Effector memory CD4-positive, alpha-beta T cell (primary cell): ENCODE data around the gene CXCL1.

Experiments
- DNase-seq, 3 donors: peaks; one replicate each; pipeline ENCODE4 v3.0.0-alpha.2; 2020
- H3K27ac ChIP-seq: 2 replicates; pipeline ENCODE4 v1.7.0; 2013; ENCODE audit warnings: mild to moderate bottlenecking, low read length, moderate library complexity; ENCODE audit not compliant: insufficient read depth, poor library complexity, severe bottlenecking
- H3K27me3 ChIP-seq: replicated peaks from 2 replicates; pipeline ENCODE4 v1.7.0; 2013; ENCODE audit warnings: mild to moderate bottlenecking, low read length; ENCODE audit not compliant: insufficient read depth, control insufficient read depth, poor library complexity, severe bottlenecking
- H3K36me3 ChIP-seq: 2 replicates; pipeline ENCODE4 v1.7.0; 2013; ENCODE audit warnings: mild to moderate bottlenecking, low read length, moderate library complexity; ENCODE audit not compliant: control insufficient read depth, insufficient read depth
- H3K4me1 ChIP-seq: 2 replicates; pipeline ENCODE4 v1.7.0; 2013; ENCODE audit warnings: low read length, mild to moderate bottlenecking; ENCODE audit not compliant: control insufficient read depth, insufficient read depth, poor library complexity, severe bottlenecking
- H3K4me3 ChIP-seq: 2 replicates; pipeline ENCODE4 v1.7.0; 2013; ENCODE audit warnings: low read length, low read depth, mild to moderate bottlenecking; ENCODE audit not compliant: insufficient read depth, poor library complexity, severe bottlenecking
- H3K9me3 ChIP-seq: 2 replicates; pipeline ENCODE4 v1.7.0; 2013; ENCODE audit warnings: mild to moderate bottlenecking, low read length, moderate library complexity; ENCODE audit not compliant: control insufficient read depth

The CXCL1 gene

DNA sequence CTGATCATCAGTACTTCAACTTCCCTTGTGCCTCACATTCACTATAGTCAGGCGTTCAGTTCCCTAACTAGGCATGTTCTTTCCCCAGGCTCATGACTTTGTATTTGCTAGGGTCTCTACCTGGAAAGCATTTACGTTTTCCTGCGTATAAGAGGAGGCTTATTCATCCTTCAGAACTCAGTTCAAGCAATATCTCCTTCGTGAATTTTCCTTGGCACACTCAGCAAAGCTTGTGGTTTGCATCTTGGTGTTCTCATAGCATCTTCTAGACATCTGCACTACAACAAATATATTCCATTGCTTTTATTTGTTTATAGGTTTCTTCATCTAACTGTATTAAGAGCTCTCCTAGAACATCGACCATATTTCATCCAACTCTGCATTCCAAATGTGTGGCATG lies 30.1 kb upstream of the CXCL1 start:
- no peaks in the 10 kb centered on the region for H3K9me3 ChIP-seq
- H3K27me3 ChIP-seq, result no peaks in the 10 kb centered on the region
- H3K4me3 ChIP-seq, result no peak overlapping the region
- no peaks in the 10 kb centered on the region for H3K4me1 ChIP-seq
- H3K36me3 ChIP-seq, result no peaks in the 10 kb centered on the region
- DNase-seq, result no peak
- no peak overlapping the region for H3K27ac ChIP-seq

DNA sequence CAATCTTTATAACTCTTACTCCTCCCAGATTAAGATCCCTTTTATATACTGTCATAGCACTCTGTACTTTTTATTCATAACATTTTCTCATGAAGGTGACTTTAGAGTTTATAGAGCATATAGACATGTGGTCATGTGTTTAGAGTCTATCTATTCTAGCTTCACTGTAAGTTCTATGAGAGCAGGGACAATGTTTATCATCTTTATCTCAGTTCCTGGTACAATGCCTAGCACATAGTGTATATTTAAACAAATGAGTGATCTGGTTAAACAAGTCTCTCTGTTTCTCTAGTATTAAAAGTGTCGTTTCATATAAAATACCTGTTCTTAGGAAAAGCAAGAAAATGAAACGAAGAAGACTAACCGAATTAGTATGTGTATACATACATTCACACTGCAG lies 29.5 kb upstream of the CXCL1 start:
- no peak for DNase-seq
- Histone ChIP-seq H3K27ac (no peak overlapping the region), H3K36me3 (no peaks in the 10 kb centered on the region), H3K4me3 (no peak overlapping the region), H3K4me1 (no peaks in the 10 kb centered on the region), H3K27me3 (no peaks in the 10 kb centered on the region), H3K9me3 (no peaks in the 10 kb centered on the region)

DNA sequence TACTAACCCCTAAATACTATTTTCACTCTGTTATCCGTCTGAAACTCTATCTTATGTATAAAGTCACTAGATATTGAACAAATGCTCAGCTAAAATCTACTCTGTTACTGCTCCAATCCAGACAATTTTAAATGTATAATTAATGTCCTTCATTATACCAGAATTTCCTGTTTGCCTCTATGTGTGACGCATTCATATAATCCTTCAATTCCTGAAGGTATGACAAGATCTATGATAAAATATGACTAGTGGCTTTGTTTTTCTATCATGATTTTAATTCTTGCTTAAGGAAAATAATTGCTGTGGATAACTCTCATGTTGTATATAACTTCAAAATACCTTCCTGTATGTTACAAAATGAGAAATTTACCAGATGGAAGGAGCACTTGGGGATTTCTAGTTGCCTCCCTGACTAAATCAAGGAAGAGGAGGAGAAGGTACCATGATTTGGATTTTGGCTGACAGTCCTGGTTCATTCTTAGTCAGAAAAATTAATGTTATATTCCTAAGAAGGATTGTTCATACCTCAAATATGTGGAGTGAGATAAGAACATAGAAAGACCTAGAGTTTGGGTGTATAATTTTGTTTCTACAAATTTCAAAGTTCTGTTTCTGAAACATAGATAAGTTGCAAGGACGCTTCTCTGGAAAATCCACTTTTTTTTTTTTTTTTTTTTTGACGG lies 27.8 kb upstream of the CXCL1 start:
- no peaks in the 10 kb centered on the region for H3K9me3 ChIP-seq
- H3K27me3 ChIP-seq, result no peaks in the 10 kb centered on the region
- no peaks in the 10 kb centered on the region for H3K4me1 ChIP-seq

DNA sequence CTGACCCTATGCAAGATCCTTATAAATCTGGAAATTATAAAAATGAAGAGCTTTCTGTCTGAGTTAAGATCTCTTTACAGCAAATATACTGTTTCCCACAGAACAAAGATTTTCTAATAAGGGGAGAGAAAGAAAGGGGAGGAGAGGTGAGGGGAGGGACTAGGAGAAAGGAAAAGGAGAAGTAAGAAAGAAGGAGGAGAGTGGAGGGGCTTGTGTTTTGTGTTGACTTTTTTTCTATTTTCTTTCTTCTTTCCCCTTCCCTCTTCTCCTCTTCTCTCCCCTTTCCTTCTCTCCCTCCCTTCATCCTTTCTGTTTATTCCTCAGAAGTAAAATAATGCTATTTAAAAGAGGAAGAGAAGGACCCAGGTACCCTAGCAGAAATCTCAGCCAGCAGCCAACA lies 26.5 kb upstream of the CXCL1 start:
- Histone ChIP-seq H3K36me3 (no peaks in the 10 kb centered on the region), H3K4me1 (no peaks in the 10 kb centered on the region), H3K27me3 (no peaks in the 10 kb centered on the region), H3K27ac (no peak overlapping the region), H3K9me3 (no peaks in the 10 kb centered on the region), H3K4me3 (no peak overlapping the region)
- DNase-seq, result no peak

More for the DNA sequence above, 27.8 kb upstream of the CXCL1 start:
- DNase-seq, result no peak
- no peak overlapping the region for H3K27ac ChIP-seq
- H3K4me3 ChIP-seq, result no peak overlapping the region
- H3K36me3 ChIP-seq, result no peaks in the 10 kb centered on the region

DNA sequence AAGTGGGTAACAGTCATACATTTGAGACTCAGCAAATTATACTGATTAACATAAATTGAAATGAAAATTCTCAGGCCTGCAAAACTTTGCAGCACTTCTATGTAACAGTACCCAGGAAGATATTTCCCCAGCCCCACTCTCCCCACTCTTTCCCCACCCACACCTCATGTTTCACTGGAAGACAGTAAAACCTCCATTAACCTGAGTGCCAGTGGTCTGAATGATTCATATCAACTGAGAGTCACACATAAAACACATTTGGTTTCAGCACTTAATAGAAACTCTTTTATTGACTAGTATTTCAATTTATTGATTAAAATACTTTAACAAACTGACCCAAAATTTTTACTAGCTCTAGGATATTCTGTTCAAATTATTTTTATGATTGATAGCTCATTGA lies 25.8 kb upstream of the CXCL1 start:
- H3K4me3 ChIP-seq, result no peak overlapping the region
- no peaks in the 10 kb centered on the region for H3K9me3 ChIP-seq
- DNase-seq, result no peak
- H3K27ac ChIP-seq, result no peak overlapping the region
- H3K4me1 ChIP-seq, result no peaks in the 10 kb centered on the region
- H3K27me3 ChIP-seq, result no peaks in the 10 kb centered on the region
- H3K36me3 ChIP-seq, result no peaks in the 10 kb centered on the region

DNA sequence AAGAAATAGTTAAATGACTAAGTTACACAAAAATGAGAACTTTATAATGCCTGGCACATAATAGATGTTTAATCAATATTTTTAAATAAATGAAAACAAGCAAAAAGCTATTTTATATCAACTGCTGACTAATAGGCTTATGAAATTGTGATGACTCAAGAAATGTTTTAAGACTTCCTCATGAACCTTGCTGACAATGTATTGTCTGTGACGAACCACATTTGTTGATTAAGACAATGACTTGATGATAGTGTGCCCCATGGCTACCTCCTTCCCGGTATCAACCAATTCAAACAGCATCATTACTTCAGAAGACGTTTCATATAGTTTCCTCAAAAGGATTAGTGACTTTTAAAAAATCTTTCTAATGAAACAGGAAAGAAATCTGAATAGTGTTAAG lies 24.8 kb upstream of the CXCL1 start:
- no peak for DNase-seq
- Histone ChIP-seq H3K9me3 (no peaks in the 10 kb centered on the region), H3K4me1 (no peaks in the 10 kb centered on the region), H3K36me3 (no peaks in the 10 kb centered on the region), H3K4me3 (no peak overlapping the region), H3K27ac (no peak overlapping the region), H3K27me3 (no peaks in the 10 kb centered on the region)

DNA sequence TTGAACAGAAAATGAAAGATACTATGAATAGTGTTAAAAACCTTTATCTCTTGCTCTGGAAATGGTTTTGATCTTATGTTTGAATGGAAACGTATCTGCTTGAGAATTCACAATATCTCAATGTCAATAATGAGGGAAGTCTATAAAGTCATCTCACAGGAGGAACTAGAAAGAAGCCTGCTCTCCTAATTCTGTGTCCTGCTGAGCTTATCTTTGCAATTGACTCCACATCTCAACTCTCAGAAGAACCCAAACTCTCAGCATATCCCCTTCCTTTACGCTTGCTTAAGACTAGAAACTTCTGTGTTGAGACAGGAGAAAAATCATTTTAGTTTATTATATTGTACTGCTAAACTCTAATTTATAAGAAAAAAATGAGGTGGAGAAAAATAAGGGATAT lies 24.4 kb upstream of the CXCL1 start:
- no peak overlapping the region for H3K4me3 ChIP-seq
- H3K36me3 ChIP-seq, result no peaks in the 10 kb centered on the region
- H3K27ac ChIP-seq, result no peak overlapping the region
- no peaks in the 10 kb centered on the region for H3K9me3 ChIP-seq
- no peaks in the 10 kb centered on the region for H3K27me3 ChIP-seq
- no peaks in the 10 kb centered on the region for H3K4me1 ChIP-seq
- no peak for DNase-seq

DNA sequence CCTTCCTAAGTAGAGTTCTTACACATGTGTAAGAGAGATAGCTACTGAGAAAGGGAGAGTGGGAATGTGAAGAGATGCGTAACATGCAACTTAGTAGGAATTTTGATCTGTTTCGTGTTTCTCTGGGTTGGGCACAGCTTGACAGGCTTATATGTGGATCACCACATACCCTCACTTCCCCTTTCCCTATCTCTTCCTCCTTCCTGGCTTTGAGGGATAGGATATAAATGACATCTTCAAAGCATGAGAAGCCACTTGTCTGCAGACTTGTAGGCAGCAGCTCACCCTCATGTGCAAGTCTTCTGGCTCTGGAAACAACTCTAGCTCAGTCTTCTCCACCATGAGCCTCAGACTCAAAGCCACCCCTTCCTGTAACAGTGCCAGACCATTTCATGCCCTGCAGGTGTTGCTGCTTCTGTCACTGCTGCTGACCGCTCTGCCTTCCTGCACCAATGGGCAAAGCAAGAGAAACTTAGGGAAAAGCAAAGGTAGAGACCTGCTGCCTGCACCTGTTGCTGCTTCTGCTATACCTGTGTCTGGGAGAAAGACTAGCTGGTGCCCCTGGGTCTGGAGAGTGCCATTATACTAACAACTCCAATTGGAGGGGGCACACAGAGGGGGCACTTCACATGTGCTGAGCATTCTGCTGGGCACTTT lies 21.5 kb upstream of the CXCL1 start:
- H3K4me3 ChIP-seq, result no peak overlapping the region
- H3K27ac ChIP-seq, result no peak overlapping the region
- H3K27me3 ChIP-seq, result no peaks in the 10 kb centered on the region
- H3K4me1 ChIP-seq, result no peaks in the 10 kb centered on the region
- no peaks in the 10 kb centered on the region for H3K9me3 ChIP-seq
- no peaks in the 10 kb centered on the region for H3K36me3 ChIP-seq
- no peak for DNase-seq

DNA sequence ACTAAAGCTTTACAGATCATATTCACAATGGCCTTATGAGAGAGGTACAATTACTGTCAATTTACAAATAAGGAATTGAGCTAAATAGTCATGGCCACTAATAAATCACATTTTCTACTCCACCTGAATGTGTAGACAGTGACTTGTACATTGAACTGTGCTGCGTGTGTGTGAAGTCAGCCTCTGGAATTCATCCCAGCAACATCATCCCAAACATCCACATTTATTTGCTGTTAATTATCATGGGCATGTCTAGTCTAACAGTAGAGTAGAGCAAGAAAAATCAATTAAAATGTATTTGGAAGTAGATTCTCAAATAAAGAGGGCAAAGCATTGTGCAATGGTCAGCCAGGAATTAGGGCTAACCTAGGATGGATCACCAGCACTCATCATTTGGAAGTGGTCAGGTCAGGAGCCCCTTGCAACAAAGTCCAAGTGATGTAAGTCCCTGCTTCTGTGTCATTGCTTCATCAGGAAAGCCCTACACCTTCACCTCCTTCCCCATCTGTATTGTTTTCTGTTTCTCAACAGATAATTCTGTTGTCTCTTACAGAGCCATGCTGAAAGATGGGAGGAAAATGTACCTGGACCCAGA lies 20.9 kb upstream of the CXCL1 start:
- H3K9me3 ChIP-seq, result no peaks in the 10 kb centered on the region
- H3K4me1 ChIP-seq, result no peaks in the 10 kb centered on the region
- no peak overlapping the region for H3K4me3 ChIP-seq

DNA sequence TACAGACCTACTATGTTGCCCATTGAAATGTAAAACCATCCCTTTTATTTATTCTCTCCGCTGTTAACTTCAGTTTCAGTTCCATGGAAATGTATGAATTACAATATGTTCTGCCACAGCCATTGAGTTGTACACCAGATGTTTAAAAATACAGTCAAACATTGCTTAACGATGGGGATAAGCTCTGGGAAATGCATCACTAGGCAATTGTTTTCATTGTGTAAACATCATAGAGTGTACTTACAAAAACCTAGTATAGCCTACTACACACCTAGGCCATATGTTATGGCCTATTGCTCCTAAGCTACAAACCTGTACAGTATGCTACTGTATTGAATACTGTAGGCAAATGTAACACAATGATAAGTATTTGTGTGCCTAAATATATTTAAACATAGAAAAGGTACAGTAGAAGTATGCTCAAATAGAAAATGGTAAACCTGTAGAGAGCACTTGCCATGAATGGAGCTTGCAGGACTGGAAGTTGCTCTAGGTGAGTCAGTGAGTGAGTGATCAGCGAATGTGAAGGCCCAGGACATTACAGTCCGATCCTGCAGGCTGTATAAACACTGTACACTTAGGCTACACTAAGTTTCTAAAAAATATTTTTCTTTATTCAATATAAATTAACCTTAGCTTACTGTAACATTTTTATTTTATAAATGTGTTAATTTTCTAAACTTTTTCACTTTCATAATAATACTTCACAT lies 18.8 kb upstream of the CXCL1 start:
- Histone ChIP-seq H3K4me3 (no peak overlapping the region), H3K27me3 (no peaks in the 10 kb centered on the region), H3K27ac (no peak overlapping the region), H3K4me1 (no peaks in the 10 kb centered on the region), H3K9me3 (no peaks in the 10 kb centered on the region), H3K36me3 (no peaks in the 10 kb centered on the region)
- no peak for DNase-seq

More for the DNA sequence above, 20.9 kb upstream of the CXCL1 start:
- DNase-seq, result no peak
- Histone ChIP-seq H3K36me3 (no peaks in the 10 kb centered on the region), H3K27me3 (no peaks in the 10 kb centered on the region), H3K27ac (no peak overlapping the region)
